Colonic mucosa (tissue), 4 donors: ENCODE data around the gene CALD1. TPM values are rescaled to one million over a fixed set of nuclear protein-coding genes. Genes with fewer than 3 reads are reported as not detected.

ENCODE experiments used
- DNase-seq: peaks from one replicate; pipeline ENCODE4 v3.0.0-alpha.2; 2020
- H3K27ac ChIP-seq: fragments of 200-600 bp; one replicate; pipeline ENCODE4 v1.8.0; 2021
- H3K27me3 ChIP-seq: fragments of 200-600 bp; one replicate; pipeline ENCODE4 v1.8.0; 2021
- H3K36me3 ChIP-seq: fragments of 200-600 bp; one replicate; pipeline ENCODE4 v1.8.0; 2021
- H3K4me1 ChIP-seq: fragments of 200-600 bp; one replicate; pipeline ENCODE4 v1.8.0; 2021; ENCODE audit warnings: mild to moderate bottlenecking
- H3K4me3 ChIP-seq: fragments of 200-600 bp; one replicate; pipeline ENCODE4 v1.8.0; 2021
- H3K9ac ChIP-seq, 2 donors: one replicate each; pipeline ENCODE4 v1.7.0; 2013; ENCODE audit warnings: control low read depth in 2 of 2, low read depth in 2 of 2, low read length in 2 of 2
- H3K9me3 ChIP-seq: fragments of 200-600 bp; one replicate; pipeline ENCODE4 v1.8.0; 2021
- intact Hi-C: fragments of 100-400 bp; cut with DNase I; formaldehyde crosslinking; loops from one replicate; pipeline ENCODE4 v1.14.1; 2022
- total RNA-seq, 2 donors: library from RNA; stranded (reverse); fragmentation: NEBNext Ultra II Directional in 1 of 2; extraction: Animal tissue kit (Norgen Biotek cat#: 25700) in 1 of 2; gene quantifications; one replicate each; pipeline ENCODE4 v1.2.1, GENCODE V29; 2021
- TF ChIP-seq, protein P1 (sequence below): fragments of 200-600 bp; IDR thresholded peaks from one replicate; pipeline ENCODE4 v1.8.0; 2022; ENCODE audit warnings: antibody characterized with exemption, mild to moderate bottlenecking
- donor health status: healthy.
- donor health status: DM: no; HTN: no; CAD: no.
- donor health status: DM: no; HTN: no; CAD: no.

CALD1 gene
- total RNA-seq, 2 donors from 2014 or later: 27.4 to 193 TPM

DNA sequence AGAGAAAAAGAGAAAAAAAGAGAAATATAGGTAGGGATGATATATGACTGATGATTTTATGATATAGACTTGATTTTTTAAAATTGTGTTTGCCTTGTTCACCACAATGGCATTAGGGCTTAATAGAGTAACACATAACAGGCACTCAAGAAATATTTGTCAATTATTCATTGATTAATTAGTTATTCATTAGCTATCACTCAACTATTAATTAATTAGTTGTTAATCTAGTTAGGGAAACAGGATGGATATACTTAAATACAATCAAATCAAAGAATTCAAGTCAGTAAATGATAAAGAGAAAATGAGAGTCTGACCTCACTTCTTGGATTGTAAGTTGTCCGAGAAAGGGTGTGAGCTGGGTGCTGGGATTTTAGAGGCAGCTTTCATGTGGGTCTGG is 15.1 kb upstream of the CALD1 start:
- Histone ChIP-seq H3K27me3 (no peaks in the 10 kb centered on the region), H3K27ac (no peak overlapping the region), H3K4me3 (no peak overlapping the region), H3K4me1 (no peaks in the 10 kb centered on the region), H3K9me3 (no peaks in the 10 kb centered on the region), H3K36me3 (no peaks in the 10 kb centered on the region), H3K9ac (no peak overlapping the region)
- TF ChIP-seq, protein P1, sequence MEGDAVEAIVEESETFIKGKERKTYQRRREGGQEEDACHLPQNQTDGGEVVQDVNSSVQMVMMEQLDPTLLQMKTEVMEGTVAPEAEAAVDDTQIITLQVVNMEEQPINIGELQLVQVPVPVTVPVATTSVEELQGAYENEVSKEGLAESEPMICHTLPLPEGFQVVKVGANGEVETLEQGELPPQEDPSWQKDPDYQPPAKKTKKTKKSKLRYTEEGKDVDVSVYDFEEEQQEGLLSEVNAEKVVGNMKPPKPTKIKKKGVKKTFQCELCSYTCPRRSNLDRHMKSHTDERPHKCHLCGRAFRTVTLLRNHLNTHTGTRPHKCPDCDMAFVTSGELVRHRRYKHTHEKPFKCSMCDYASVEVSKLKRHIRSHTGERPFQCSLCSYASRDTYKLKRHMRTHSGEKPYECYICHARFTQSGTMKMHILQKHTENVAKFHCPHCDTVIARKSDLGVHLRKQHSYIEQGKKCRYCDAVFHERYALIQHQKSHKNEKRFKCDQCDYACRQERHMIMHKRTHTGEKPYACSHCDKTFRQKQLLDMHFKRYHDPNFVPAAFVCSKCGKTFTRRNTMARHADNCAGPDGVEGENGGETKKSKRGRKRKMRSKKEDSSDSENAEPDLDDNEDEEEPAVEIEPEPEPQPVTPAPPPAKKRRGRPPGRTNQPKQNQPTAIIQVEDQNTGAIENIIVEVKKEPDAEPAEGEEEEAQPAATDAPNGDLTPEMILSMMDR: no peak
- intact Hi-C loops: no loop called here
- DNase-seq: no peak

DNA sequence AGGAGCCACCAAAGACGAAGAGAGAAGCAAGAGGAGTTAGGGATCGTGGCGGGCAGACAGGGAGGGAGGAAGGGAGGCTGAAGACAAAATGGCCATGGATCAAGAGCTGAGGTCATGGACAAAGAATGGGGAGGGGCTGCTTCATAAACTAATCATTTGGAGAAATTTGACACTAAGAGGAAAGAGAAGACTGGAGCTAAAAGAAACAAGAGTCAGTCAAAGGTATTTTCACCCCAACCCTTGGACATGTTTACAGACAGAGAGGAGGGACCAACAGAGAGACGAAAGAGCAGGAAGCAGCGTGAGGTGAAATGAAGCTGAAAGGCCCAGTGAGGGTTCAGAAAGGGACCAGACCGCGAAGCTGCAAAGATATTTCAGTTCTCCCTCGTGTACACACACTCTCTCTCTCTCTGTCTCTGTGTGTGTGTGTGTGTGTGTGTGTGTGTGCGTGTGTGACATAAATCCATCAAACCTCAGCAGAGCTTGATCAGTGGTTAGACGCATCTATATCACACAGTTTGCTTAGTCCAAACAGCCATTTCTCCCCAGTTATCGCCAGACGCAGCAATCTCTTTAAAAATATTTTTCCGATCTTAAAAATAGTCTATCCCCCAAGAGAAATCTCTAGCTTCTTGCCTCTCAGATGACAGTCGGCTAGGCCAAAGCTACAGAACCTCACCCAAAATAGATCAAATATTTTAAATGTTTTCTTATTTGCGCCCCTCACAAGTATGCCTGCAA is 12.5 kb upstream of the CALD1 start:
- intact Hi-C loops: no loop called here
- H3K27ac ChIP-seq: no peak overlapping the region
- H3K36me3 ChIP-seq: no peaks in the 10 kb centered on the region
- H3K4me1 ChIP-seq: no peaks in the 10 kb centered on the region
- H3K27me3 ChIP-seq: no peaks in the 10 kb centered on the region
- no peak overlapping the region for H3K4me3 ChIP-seq
- no peak for DNase-seq
- TF ChIP-seq, protein P1: no peak
- no peak overlapping the region for H3K9ac ChIP-seq
- no peaks in the 10 kb centered on the region for H3K9me3 ChIP-seq

DNA sequence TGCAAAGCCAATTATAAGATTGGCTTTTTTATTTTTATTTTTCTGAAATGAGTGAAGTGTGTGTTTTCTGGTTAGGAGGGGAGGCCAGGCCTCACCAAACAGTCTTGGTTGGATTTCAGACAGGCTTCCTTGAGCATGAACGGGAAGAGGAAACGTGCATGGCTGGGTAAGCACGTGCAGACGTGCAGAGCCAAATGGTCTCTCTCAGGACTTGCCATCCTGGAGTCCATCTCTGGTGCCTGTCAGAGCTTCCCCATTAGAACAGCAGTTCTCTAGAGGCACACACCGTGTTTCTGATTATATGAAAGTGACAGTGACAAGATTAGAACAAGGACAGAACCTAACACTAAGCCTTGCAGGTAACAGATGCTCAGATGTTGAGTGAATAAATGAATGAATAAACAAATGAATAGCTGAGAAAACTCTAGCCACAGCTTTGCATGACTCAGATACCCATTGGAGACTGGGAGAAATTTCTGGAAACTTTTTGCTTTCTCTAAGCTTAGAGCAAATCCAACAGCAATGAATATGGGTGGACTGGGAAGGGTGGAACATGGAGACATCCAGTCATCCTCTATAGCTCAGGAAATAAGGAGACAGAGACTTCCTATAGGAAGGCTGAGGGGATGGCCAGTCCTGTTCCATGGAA is 11.8 kb upstream of the CALD1 start:
- Histone ChIP-seq H3K27me3 (no peaks in the 10 kb centered on the region), H3K36me3 (no peaks in the 10 kb centered on the region), H3K4me3 (no peak overlapping the region), H3K4me1 (no peaks in the 10 kb centered on the region), H3K9ac (no peak overlapping the region), H3K27ac (no peak overlapping the region), H3K9me3 (no peaks in the 10 kb centered on the region)
- TF ChIP-seq, protein P1: no peak
- DNase-seq: no peak
- intact Hi-C loops: no loop called here

DNA sequence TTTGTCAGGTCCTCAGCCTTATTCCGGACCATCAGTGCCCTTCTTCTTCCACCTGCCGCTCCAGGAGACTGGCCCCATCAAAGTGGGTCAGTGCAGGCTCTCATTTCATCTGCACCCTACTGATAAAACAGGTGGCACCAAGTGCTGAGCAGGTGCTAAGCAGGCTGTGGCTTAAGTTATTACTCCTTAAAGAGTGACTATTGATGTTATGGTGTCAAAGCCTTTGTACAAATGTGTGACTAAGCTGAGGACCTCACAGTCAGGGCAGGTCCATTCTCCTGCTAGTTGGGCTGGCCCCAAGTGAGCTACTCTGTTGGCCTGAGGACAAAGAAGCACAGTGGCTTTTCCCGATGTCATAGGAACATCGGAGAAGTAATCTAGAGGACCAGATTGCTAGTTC is 11.2 kb upstream of the CALD1 start:
- Histone ChIP-seq H3K27ac (no peak overlapping the region), H3K4me1 (no peaks in the 10 kb centered on the region), H3K36me3 (no peaks in the 10 kb centered on the region), H3K4me3 (no peak overlapping the region), H3K9ac (no peak overlapping the region), H3K9me3 (no peaks in the 10 kb centered on the region), H3K27me3 (no peaks in the 10 kb centered on the region)
- TF ChIP-seq, protein P1: no peak
- intact Hi-C loops: no loop called here
- no peak for DNase-seq

DNA sequence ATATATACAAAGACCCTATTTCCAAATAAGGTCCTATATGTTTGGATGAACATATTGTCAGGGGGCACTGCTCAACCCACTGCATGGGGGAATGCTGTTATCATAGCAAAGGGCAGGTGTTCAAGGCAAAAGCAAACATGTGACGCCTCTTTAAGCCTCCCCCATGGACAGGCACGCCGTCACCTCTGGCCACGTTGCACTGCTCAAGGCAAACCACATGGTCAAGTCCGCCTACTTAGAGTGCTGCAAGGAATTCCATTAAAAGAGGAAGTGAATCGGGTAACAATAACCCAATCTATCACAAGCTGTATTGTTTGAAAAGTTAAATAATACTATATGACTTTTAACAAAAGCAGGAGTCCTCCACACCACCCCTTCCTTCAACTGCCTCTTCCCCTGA is 8.8 kb upstream of the CALD1 start:
- Histone ChIP-seq H3K4me1 (no peaks in the 10 kb centered on the region), H3K9ac (no peak overlapping the region), H3K4me3 (no peak overlapping the region), H3K36me3 (no peaks in the 10 kb centered on the region), H3K27me3 (no peaks in the 10 kb centered on the region), H3K9me3 (no peaks in the 10 kb centered on the region), H3K27ac (no peak overlapping the region)
- TF ChIP-seq, protein P1: no peak
- DNase-seq: no peak
- intact Hi-C loops: no loop called here
